ENCODE measurements around the gene GSTP1. TPM values are rescaled to one million over a fixed set of nuclear protein-coding genes. Genes with fewer than 3 reads are reported as not detected.
A peak's percentile ranks its signal among the peaks of the same experiment; 100 is the strongest.
"Not testable (repeated sequence)": the region's sequence is repeated elsewhere in the genome, so short reads cannot be mapped to it uniquely, and the experiment has no call there.

The GSTP1 gene
- total RNA-seq, 1 donor from 2014 or later = 305 TPM

DNA sequence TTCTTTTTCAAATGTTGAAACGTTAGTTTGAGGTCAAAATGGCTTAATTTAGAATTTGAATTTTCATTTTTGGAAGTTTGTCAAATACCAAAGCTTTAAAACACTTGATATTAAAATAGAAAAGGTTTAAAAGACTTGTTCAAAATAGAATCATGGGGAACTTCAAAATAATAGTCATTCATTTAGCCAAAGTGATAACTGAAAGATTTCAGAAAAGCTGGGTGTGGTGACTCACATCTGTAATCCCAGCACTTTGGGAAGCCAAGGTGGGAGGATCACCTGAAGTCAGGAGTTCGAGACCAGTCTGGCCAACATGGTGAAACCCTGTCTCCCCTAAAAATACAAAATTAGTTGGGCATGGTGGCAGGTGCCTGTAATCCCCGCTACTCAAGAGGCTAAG, 10.9 kb downstream of the GSTP1 start:
- Mint-ChIP-seq H3K9me3 (peaks cover 3% of the 10 kb centered on the region), H3K4me1 (no peaks in the 10 kb centered on the region), H3K27ac (no peak overlapping the region), H3K36me3 (ENCODE audit: low read depth) (no peaks in the 10 kb centered on the region), H3K4me3 (no peak overlapping the region), H3K27me3 (peaks cover 11% of the 10 kb centered on the region)
- intact Hi-C loops (cut with micrococcal nuclease) = no loop called here
- DNase-seq = no peak

DNA sequence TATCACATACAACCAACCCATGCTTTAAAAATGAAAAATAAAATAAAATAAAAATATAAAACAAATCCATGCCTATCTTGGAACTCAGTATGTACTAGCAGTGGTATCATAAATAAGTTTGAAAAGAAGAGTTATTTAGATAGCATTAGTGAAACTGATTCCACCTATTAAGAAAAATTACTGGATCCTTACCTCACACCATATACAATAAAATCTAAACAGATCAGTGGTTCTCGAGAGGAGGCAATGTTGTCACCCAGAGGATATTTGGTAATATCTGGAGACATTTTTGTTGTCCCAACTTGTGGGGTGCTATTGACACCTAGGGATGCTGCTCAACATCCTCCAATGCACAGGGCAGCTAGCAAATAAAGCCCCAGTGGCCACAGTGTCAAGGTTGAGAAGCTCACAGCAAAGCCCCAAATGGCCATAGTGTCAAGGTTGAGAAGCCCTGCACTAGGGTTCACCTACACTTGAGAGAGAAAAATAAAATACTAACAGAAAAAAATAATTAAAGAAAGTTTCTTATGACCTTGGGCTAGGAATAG, 13.2 kb downstream of the GSTP1 start:
- peaks cover 5% of the 10 kb centered on the region for H3K4me1 Mint-ChIP-seq
- peaks cover 3% of the 10 kb centered on the region for H3K9me3 Mint-ChIP-seq
- no peaks in the 10 kb centered on the region for H3K36me3 Mint-ChIP-seq (ENCODE audit: low read depth)
- no peak overlapping the region for H3K4me3 Mint-ChIP-seq
- H3K27me3 Mint-ChIP-seq = peaks cover 31% of the 10 kb centered on the region
- DNase-seq = no peak
- intact Hi-C loops (cut with micrococcal nuclease) = no loop called here
- no peak overlapping the region for H3K27ac Mint-ChIP-seq

DNA sequence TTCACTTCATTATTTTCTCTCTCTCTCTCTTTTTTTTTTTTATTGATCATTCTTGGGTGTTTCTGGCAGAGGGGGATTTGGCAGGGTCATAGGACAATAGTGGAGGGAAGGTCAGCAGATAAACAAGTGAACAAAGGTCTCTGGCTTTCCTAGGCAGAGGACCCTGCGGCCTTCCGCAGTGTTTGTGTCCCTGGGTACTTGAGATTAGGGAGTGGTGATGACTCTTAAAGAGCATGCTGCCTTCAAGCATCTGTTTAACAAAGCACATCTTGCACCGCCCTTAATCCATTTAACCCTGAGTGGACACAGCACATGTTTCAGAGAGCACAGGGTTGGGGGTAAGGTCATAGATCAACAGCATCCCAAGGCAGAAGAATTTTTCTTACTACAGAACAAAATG, 13.8 kb downstream of the GSTP1 start:
- H3K36me3 Mint-ChIP-seq (ENCODE audit: low read depth); H3K27ac Mint-ChIP-seq; H3K4me3 Mint-ChIP-seq; H3K9me3 Mint-ChIP-seq; DNase-seq; H3K4me1 Mint-ChIP-seq; intact Hi-C loops (cut with micrococcal nuclease): not testable (repeated sequence)
- peaks cover 32% of the 10 kb centered on the region for H3K27me3 Mint-ChIP-seq

DNA sequence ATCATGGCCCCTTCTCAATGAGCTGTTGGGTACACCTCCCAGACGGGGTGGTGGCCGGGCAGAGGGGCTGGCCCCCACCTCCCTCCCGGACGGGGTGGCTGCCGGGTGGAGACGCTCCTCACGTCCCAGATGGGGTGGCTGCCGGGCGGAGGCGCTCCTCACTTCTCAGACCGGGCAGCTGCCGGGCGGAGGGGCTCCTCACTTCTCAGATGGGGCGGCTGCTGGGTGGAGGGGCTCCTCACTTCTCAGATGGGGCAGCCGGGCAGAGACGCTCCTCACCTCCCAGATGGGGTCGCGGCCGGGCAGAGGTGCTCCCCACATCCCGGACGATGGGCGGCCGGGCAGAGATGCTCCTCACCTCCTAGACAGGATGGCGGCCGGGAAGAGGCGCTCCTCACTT, 14.4 kb downstream of the GSTP1 start:
- H3K4me1 Mint-ChIP-seq; H3K27ac Mint-ChIP-seq; intact Hi-C loops (cut with micrococcal nuclease); H3K36me3 Mint-ChIP-seq (ENCODE audit: low read depth); DNase-seq; H3K9me3 Mint-ChIP-seq; H3K4me3 Mint-ChIP-seq: not testable (repeated sequence)
- peaks cover 37% of the 10 kb centered on the region for H3K27me3 Mint-ChIP-seq

DNA sequence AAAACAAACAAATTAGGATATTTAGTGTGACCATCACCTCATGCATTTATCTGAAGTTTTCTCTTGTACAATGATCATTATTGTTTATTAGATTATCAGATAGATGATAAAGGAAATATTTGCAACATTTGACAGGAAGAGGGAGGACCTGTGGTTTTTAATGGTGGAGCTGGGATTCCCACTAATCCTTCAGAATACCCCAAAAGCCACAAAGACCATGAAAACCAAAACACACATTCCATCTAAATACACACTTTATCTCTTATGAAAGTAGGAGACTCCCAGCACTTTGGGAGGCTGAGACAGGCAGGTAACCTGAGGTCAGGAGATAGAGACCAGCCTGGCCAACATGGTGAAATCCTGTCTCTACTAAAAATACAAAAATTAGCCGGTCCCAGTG, 15.5 kb downstream of the GSTP1 start:
- no peak overlapping the region for H3K27ac Mint-ChIP-seq
- no peak for DNase-seq
- H3K4me1 Mint-ChIP-seq = peaks cover 5% of the 10 kb centered on the region
- intact Hi-C loops (cut with micrococcal nuclease) = no loop called here
- peaks cover 3% of the 10 kb centered on the region for H3K9me3 Mint-ChIP-seq
- no peak overlapping the region for H3K4me3 Mint-ChIP-seq
- H3K36me3 Mint-ChIP-seq (ENCODE audit: low read depth) = no peaks in the 10 kb centered on the region
- peaks cover 37% of the 10 kb centered on the region for H3K27me3 Mint-ChIP-seq

DNA sequence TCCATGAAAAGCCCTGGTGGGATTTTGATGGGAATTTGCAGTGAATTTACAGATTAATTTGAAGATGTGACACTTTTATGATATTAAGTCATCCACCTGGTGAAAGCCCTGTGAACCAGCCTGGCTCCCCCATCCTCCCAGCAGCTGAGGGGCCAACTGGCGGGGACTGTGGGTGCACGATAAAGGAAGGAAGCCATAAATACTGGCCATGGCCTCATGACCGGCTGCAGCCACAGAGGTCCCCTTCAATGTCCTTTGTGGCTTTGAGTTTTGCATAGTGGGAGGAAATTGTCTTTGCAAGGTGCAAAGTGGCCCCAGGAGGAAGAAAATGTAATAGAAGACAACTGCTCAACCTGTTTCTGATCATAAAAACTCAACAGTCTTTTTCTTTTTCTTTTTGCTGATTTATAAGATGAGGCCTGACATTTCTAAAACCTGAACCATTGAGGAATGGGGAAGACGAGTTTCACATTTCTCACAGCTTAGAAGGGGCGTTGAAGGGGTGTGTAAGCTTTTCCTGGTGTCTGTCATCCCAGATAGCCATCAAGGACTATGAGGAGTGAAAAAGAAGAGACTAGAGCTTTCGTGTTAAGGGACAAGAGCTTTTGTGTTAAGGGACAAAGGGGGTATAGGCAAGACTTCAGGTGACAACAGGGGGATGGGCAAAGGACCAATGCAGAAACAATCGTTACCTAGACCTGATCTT, 16.9 kb downstream of the GSTP1 start:
- intact Hi-C loops (cut with micrococcal nuclease) = loop anchor here (10.0 kb wide), 1 partner anchor 176 kb away; the partner anchor contains the start of gene RPS6KB2
- H3K4me3 Mint-ChIP-seq = no peak overlapping the region
- no peak for DNase-seq
- peaks cover 5% of the 10 kb centered on the region for H3K4me1 Mint-ChIP-seq
- H3K27ac Mint-ChIP-seq = no peak overlapping the region
- H3K36me3 Mint-ChIP-seq (ENCODE audit: low read depth) = no peaks in the 10 kb centered on the region
- peaks cover 3% of the 10 kb centered on the region for H3K9me3 Mint-ChIP-seq
- peaks cover 37% of the 10 kb centered on the region for H3K27me3 Mint-ChIP-seq

DNA sequence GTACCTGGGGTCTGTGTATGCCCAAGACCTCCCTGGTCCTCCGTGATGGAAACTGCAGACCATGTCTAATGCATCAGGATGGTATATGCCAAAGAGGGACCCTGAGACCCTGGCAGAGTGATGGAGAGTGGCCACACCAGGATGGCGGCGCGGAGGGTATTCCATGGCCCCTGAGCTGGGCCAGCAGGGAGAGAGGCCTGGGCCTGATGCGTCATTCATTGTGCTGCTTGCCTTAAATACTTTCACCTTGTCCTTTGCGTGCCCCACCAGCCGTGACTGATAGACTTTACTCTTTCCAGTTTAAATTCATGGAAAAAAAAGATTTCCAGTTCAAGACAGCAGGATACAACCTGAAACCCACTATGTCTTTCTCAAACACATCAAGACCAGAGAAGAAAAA, 17.5 kb downstream of the GSTP1 start:
- Mint-ChIP-seq H3K36me3 (ENCODE audit: low read depth) (no peaks in the 10 kb centered on the region), H3K27me3 (peaks cover 37% of the 10 kb centered on the region), H3K4me3 (no peak overlapping the region), H3K9me3 (peaks cover 3% of the 10 kb centered on the region), H3K4me1 (peaks cover 9% of the 10 kb centered on the region), H3K27ac (no peak overlapping the region)
- DNase-seq = no peak
- intact Hi-C loops (cut with micrococcal nuclease) = loop anchor here (10.0 kb wide), 1 partner anchor 176 kb away; the partner anchor contains the start of gene RPS6KB2

DNA sequence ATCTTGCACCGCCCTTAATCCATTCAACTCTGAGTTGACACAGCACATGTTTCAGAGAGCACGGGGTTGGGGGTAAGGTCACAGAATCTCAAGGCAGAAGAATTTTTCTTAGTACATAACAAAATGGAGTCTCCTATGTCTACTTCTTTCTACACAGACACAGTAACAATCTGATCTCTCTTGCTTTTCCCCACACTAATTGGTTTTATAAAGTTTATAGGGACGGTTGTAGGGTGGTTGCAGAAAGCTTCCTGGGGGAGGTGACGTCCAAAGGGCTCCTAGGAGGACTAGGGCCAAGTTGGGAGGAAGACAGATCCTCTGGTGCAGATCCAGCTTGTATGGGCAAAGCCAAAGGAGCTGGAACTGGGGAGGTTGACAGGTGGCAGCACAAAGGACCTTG, 20.5 kb downstream of the GSTP1 start:
- peak overlapping the region; percentile 22 for H3K4me3 Mint-ChIP-seq
- H3K9me3 Mint-ChIP-seq; H3K36me3 Mint-ChIP-seq (ENCODE audit: low read depth); DNase-seq; H3K27ac Mint-ChIP-seq: not testable (repeated sequence)
- intact Hi-C loops (cut with micrococcal nuclease) = loop anchor here (10.0 kb wide), 1 partner anchor 179 kb away; the partner anchor contains the start of gene RPS6KB2
- H3K27me3 Mint-ChIP-seq = peaks cover 30% of the 10 kb centered on the region
- H3K4me1 Mint-ChIP-seq = peaks cover 23% of the 10 kb centered on the region

DNA sequence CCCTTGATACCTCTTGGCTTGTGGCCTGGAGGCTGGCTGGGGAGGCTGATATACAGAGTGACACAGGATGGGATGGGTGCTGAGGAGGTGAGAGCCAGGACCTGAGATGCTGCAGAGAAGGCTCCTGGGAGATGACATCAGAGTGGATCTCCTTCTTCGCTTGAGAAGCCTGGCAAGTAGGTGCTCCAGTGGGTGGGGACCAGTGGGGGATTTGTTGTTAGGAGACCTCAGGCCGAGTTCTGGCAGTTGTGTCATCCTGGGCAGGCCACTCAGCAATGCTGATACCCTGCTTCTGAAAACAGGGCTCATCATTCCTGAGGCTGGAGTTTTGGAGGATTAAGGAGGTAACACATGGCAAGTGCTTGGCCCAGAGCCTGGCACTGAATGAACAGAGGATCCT, 21.2 kb downstream of the GSTP1 start:
- no peak for DNase-seq
- Mint-ChIP-seq H3K4me3 (peak overlapping the region; percentile 22), H3K4me1 (peaks cover 23% of the 10 kb centered on the region), H3K36me3 (ENCODE audit: low read depth) (peaks cover 13% of the 10 kb centered on the region), H3K27me3 (peaks cover 24% of the 10 kb centered on the region), H3K27ac (no peak overlapping the region), H3K9me3 (no peaks in the 10 kb centered on the region)
- intact Hi-C loops (cut with micrococcal nuclease) = loop anchor here (10.0 kb wide), 1 partner anchor 180 kb away; the partner anchor contains the start of gene RPS6KB2

DNA sequence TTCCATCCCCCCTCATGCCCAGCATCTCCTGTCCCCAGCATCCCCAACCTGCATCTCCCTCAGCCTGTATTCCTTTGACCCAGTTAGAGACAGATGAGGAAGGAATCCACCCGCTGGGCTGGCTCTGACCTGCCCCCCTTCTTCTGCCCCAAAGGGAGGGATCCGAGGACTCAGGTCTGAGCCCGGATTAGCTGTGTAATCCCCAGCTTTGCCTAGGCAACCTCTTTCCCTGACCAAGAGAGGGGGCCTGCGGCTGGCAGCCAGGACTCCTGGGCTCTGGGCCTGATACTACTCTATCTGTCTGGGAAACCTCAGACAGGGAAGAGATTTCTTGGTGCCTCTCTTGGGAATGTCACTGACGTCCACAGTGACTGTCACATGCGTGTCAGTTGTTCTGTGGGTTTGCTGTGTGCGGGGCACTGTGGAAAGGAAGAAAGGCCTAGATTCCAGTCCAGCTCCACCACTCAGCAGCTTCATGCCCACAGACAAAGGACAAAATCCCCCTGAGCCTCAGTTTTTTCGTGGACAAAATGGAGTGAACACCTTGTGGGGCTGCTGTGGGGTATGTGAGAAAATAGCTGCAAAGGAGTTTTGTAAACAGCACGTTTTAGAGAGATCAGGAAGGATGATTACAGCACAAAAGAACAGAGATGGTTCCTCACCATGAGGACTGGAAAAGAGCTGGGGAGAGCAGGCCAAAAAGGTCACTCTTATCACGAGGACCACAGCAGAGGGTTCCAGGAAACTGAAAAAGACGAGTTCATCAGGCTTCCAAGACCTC, 21.8 kb downstream of the GSTP1 start:
- Mint-ChIP-seq H3K9me3 (no peaks in the 10 kb centered on the region), H3K27me3 (peaks cover 18% of the 10 kb centered on the region), H3K27ac (peak overlapping the region; percentile 64), H3K4me3 (peak overlapping the region; percentile 78), H3K4me1 (peaks cover 22% of the 10 kb centered on the region), H3K36me3 (ENCODE audit: low read depth) (peaks cover 17% of the 10 kb centered on the region)
- DNase-seq = no peak
- intact Hi-C loops (cut with micrococcal nuclease) = loop anchor here (1.0 to 10.0 kb wide), 4 partner anchors 9 to 181 kb away; partner anchors contain the start of genes CDK2AP2, NUDT8 and RPS6KB2

DNA sequence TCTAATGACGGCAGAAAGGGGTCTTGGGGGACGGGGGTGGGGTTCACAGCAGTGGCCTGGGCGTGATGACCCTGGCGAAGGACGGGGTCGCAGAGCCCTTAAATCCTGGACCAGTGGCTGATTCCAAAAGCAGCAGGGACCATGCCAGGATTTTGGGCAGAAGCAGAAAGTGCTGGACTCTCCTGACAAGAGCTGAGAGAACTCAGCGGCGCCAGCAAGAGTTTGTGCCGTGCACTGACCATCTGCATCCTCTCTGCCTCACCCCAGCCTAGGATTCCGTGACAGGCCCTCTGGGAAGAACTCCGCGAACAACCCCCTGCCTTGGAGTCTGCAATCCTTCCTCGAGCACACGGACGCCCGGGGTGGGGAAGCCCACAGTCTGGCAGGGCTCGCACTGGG, 22.5 kb downstream of the GSTP1 start:
- peaks cover 12% of the 10 kb centered on the region for H3K27me3 Mint-ChIP-seq
- peak overlapping the region; percentile 95 for H3K27ac Mint-ChIP-seq
- no peak for DNase-seq
- intact Hi-C loops (cut with micrococcal nuclease) = loop anchor here (1.0 to 10.0 kb wide), 4 partner anchors 8 to 181 kb away; partner anchors contain the start of genes CDK2AP2, NUDT8 and RPS6KB2
- H3K9me3 Mint-ChIP-seq = no peaks in the 10 kb centered on the region
- peaks cover 22% of the 10 kb centered on the region for H3K36me3 Mint-ChIP-seq (ENCODE audit: low read depth)
- H3K4me1 Mint-ChIP-seq = peaks cover 18% of the 10 kb centered on the region
- peak overlapping the region; percentile 95 for H3K4me3 Mint-ChIP-seq

DNA sequence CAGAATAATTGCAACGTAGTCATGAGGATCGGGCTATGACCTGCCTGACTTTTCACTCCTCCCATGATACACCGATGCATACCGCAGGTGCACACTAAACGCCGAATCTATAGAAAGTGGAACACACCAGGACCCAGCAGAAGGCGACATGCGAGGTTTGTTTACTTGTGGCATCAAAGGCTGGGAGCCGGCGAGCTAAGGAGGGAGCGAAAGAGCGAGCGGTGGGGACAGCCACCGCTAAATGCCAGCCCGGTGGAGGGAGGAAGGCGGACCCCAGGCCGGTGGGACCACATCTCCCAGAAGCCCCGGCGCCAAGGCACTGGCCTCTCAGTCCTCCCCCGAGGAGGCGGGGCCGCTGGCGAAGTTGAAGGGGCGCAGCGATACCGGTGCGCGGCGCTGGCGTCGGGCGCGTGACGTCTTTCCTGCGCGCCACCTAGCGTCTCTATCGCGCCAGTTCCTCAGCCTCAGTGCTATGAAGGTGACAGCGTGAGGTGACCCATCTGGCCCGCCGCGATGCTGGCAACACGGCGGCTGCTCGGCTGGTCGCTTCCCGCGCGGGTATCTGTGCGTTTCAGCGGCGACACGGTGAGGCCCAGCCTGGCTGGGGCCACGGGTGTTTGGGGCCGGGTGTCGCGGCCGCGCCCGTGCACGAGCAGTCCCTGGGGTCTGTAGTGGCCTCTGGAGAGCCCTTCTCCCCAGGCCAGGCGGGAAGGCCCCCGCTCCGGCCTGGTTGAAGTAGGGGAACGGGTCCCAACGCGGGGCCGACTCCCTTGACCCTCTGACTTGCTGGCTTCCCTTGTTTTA, 23.1 kb downstream of the GSTP1 start, which contains the start of gene NDUFV1:
Gene NDUFV1 (plus strand): TSS at position 445 of the 804 bp plus-strand sequence. CDS start 69 bp downstream, at position 514.
- intact Hi-C loops (cut with micrococcal nuclease) = loop anchor here (1.0 to 10.0 kb wide), 4 partner anchors 8 to 182 kb away; partner anchors contain the start of genes CDK2AP2, NUDT8 and RPS6KB2
- Mint-ChIP-seq H3K27me3 (peaks cover 9% of the 10 kb centered on the region), H3K9me3 (no peaks in the 10 kb centered on the region), H3K4me1 (peaks cover 18% of the 10 kb centered on the region), H3K27ac (peak within 1 kb of the TSS; percentile 95), H3K36me3 (ENCODE audit: low read depth) (peaks cover 22% of the 10 kb centered on the region), H3K4me3 (peak within 1 kb of the TSS; percentile 95)
- DNase-seq = peak; percentile 99

DNA sequence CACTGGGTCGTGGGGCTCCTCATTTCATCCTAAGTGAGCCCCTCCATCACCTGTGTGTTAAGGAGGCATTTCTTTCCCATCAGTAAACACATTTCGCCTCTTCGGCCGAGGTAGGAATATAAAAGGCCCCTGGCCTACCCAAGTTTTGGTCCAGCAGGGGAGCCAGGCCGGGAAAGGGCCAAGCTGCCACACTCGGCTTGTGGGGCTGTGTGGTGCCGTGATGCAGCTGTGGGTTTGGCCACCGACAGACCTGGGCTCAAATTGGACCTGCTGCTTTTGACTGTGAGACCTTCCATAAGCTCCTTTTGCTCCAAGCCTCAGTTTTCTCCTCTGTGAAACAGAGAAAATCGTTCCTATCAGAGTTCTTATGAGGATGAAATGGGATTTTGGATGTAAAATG, 23.9 kb downstream of the GSTP1 start:
- H3K27ac Mint-ChIP-seq = peak overlapping the region; percentile 94
- H3K4me1 Mint-ChIP-seq = peaks cover 18% of the 10 kb centered on the region
- H3K9me3 Mint-ChIP-seq = no peaks in the 10 kb centered on the region
- DNase-seq = no peak
- H3K4me3 Mint-ChIP-seq = peak overlapping the region; percentile 95
- peaks cover 7% of the 10 kb centered on the region for H3K27me3 Mint-ChIP-seq
- intact Hi-C loops (cut with micrococcal nuclease) = loop anchor here (2.0 to 10.0 kb wide), 3 partner anchors 21 to 183 kb away; partner anchors contain the start of genes CDK2AP2, NUDT8 and RPS6KB2
- H3K36me3 Mint-ChIP-seq (ENCODE audit: low read depth) = peaks cover 29% of the 10 kb centered on the region
